Activated CD8-positive, alpha-beta memory T cell treated with anti-CD3 and anti-CD28 coated beads, Interleukin-2, amount 10 ng/mL, durations not matched to agents 7 days and 5 days (primary cell): ENCODE data around the gene FOXM1. TPM values are rescaled to one million over a fixed set of nuclear protein-coding genes. Genes with fewer than 3 reads are reported as not detected.

Experiments used
- ATAC-seq: fragments of 150-1000 bp; cut with Tn5 transposase; one replicate; pipeline ENCODE4 v1.10.0; 2021; ENCODE audit warnings: moderate library complexity
- CTCF ChIA-PET: fragments of 350-600 bp; sonication (Branson Sonifier 250); formaldehyde crosslinking; loops from one replicate; lab custom pipeline; 2021; ENCODE audit warnings: antibody characterized with exemption; lab: Charles Lee
- DNase-seq: peaks from one replicate; pipeline ENCODE4 v3.0.0-alpha.2; 2020
- H3K27ac Mint-ChIP-seq: one replicate; pipeline ENCODE4 v1.8.0; 2021; ENCODE audit warnings: mild to moderate bottlenecking, mixed read lengths
- H3K27me3 Mint-ChIP-seq: one replicate; pipeline ENCODE4 v1.8.0; 2021; ENCODE audit warnings: mixed read lengths
- H3K36me3 Mint-ChIP-seq: one replicate; pipeline ENCODE4 v1.8.0; 2021; ENCODE audit warnings: mild to moderate bottlenecking, mixed read lengths
- H3K4me1 Mint-ChIP-seq: one replicate; pipeline ENCODE4 v1.8.0; 2021; ENCODE audit warnings: mixed read lengths
- H3K4me3 Mint-ChIP-seq: one replicate; pipeline ENCODE4 v1.8.0; 2021; ENCODE audit warnings: mild to moderate bottlenecking, moderate library complexity, mixed read lengths
- H3K9me3 Mint-ChIP-seq: one replicate; pipeline ENCODE4 v1.8.0; 2022; ENCODE audit warnings: low read depth, mixed read lengths
- total RNA-seq, 2 experiments: library from RNA; stranded (reverse); gene quantifications; one replicate each; pipeline ENCODE4 v1.2.3, GENCODE V29; 2021

The FOXM1 gene
- total RNA-seq, 2 experiments from 2014 or later, result 130 to 155 TPM

DNA sequence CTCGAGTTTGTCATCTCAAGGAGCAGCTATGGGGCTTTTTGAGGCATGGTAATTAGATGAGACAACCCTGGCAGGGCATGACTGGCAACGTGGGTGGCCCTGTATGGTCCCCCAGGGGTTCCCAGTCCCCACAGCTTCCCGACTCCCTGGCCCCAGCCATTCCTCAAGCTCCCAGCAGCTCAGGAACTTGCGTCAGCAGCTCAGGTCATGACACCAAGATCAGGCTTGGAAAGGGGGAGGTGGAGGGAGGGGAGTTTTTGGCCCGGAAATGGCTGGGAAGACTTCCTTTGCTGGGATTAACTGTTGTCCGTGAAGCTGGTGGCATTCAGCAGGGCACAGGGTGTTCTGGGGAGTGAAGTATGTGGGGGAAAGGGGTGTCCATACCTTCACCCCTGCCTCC is 31.7 kb downstream of the FOXM1 start:
- CTCF ChIA-PET, result interaction anchor here (0.7 to 1.5 kb wide), 6 partner anchors 9 to 231 kb away, joined by 3 to 8 read pairs (median 4); no protein-coding TSS in a partner anchor
- no peak overlapping the region for H3K27ac Mint-ChIP-seq
- ATAC-seq (no peak), DNase-seq (no peak)
- no peaks in the 10 kb centered on the region for H3K4me1 Mint-ChIP-seq
- H3K36me3 Mint-ChIP-seq, result peaks cover 2% of the 10 kb centered on the region
- no peak overlapping the region for H3K4me3 Mint-ChIP-seq
- no peaks in the 10 kb centered on the region for H3K27me3 Mint-ChIP-seq
- no peaks in the 10 kb centered on the region for H3K9me3 Mint-ChIP-seq

- CTCF ChIA-PET, result interaction anchor here (0.5 to 1.3 kb wide), 4 partner anchors 9 to 325 kb away, joined by 3 to 4 read pairs (median 3); no protein-coding TSS in a partner anchor
- DNase-seq, result no peak
These were observed 32.2 kb downstream of the FOXM1 start for GRCh38 chr12:2844786-2845185.

GRCh38 chr12:2842948-2843347 is 34.0 kb downstream of the FOXM1 start:
- no peak overlapping the region for H3K27ac Mint-ChIP-seq
- CTCF ChIA-PET, result interaction anchor here (1.2 to 1.6 kb wide), 2 partner anchors 11 to 42 kb away, joined by 3 to 6 read pairs; no protein-coding TSS in a partner anchor
- ATAC-seq, result no peak
- no peak for DNase-seq
- H3K4me1 Mint-ChIP-seq, result no peaks in the 10 kb centered on the region
- H3K9me3 Mint-ChIP-seq, result no peaks in the 10 kb centered on the region
- no peak overlapping the region for H3K4me3 Mint-ChIP-seq
- H3K27me3 Mint-ChIP-seq, result no peaks in the 10 kb centered on the region
- peaks cover 2% of the 10 kb centered on the region for H3K36me3 Mint-ChIP-seq

More at GRCh38 chr12:2844786-2845185, 32.2 kb downstream of the FOXM1 start:
- Mint-ChIP-seq H3K36me3 (peaks cover 2% of the 10 kb centered on the region), H3K4me3 (no peak overlapping the region), H3K4me1 (no peaks in the 10 kb centered on the region), H3K9me3 (no peaks in the 10 kb centered on the region), H3K27ac (no peak overlapping the region), H3K27me3 (no peaks in the 10 kb centered on the region)
- ATAC-seq, result no peak

DNA sequence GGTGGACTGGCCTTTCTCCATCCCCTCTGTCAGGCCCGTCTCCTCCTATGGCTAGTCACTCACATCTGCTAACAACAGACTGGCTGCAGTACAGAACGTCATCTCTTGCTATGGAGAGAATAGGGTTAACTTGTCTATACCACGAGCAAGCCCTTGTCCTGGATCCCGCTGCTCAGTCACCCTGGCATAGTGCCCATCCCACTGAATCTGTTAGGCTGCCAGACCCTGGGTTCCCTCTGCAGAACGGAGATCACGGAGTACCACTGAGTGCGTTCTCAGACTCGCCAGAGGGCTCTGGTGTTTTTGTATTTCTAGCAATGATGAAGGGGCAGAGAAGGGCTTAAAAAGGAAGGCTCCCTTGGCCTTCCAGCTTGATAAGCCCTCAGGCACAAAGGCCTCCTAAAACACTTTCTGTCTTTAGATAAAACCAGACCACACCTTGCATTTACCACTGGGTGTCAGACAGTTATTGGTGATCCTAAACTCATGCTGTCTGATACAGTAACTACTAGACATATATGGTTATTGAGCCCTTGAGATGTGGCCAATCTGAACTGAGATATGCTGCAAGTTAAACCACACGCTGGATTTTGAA is 35.8 kb downstream of the FOXM1 start:
- Mint-ChIP-seq H3K4me1 (no peaks in the 10 kb centered on the region), H3K36me3 (no peaks in the 10 kb centered on the region), H3K27me3 (no peaks in the 10 kb centered on the region), H3K9me3 (no peaks in the 10 kb centered on the region), H3K27ac (no peak overlapping the region), H3K4me3 (no peak overlapping the region)
- CTCF ChIA-PET, result no interaction called here
- no peak for ATAC-seq
- DNase-seq, result no peak

DNA sequence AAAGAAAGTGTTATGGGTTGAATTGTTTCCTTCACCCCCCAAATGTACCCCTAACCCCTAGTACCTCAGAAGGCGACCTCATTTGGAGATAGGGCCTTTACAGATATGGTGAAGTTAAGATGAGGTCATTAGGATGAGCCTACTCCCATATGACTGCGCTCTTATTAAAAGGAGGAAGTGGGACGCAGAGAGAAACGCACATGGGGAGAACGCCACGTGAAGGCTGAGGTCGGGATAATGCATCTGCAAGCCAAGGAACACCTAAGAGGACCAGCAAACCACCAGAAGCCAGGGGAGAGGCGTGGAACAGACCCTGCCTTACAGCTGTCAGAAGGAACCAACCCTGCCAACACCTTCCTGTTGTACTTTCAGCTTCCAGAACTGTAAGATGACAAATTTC is 40.4 kb downstream of the FOXM1 start:
- Mint-ChIP-seq H3K27me3 (no peaks in the 10 kb centered on the region), H3K27ac (no peak overlapping the region), H3K4me1 (no peaks in the 10 kb centered on the region), H3K9me3 (no peaks in the 10 kb centered on the region), H3K4me3 (no peak overlapping the region), H3K36me3 (no peaks in the 10 kb centered on the region)
- ATAC-seq (no peak), DNase-seq (no peak)
- CTCF ChIA-PET, result no interaction called here

DNA sequence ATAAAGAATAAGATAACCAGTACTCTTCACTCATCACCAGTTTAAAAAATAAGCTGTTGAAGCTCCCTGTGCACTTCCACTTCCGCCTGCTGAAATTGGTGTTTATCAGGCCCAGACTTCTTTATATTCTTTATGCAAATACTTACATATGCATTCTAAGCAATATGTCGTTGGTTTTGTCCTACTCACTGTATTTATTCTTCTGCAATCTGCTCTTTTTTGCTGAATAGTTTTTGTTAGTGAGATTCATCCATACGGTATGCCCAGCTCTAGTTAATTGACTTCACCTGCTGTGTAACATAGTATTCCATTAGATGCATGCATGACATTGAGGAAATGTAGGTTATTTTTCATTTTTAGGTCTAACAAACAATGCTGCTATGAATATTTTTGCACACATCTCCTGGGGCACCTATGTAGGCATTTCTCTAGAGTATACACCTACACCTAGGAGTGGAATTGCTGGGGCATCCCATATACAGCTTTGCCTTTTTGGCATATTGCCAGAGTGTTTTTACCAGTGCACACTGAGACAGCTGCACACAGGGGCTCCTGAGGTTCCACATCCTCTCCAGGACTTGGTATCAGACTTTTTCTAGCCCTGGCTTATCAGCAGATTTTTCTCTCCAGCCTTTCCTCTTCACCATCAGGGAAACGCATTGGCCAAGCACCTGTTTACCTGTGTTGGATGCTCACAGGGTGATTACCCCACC is 41.1 kb downstream of the FOXM1 start:
- DNase-seq (no peak), ATAC-seq (no peak)
- Mint-ChIP-seq H3K4me3 (no peak overlapping the region), H3K36me3 (no peaks in the 10 kb centered on the region), H3K27me3 (no peaks in the 10 kb centered on the region), H3K27ac (no peak overlapping the region), H3K4me1 (no peaks in the 10 kb centered on the region), H3K9me3 (no peaks in the 10 kb centered on the region)
- CTCF ChIA-PET, result no interaction called here

GRCh38 chr12:2834581-2835491 is 42.1 kb downstream of the FOXM1 start, which contains the start of gene NRIP2:
Gene NRIP2, minus strand, starts transcription at chr12:2835035. Its CDS starts 52 bp downstream, at chr12:2834983.
- DNase-seq (no peak), ATAC-seq (no peak)
- CTCF ChIA-PET, result no interaction called here
- H3K27ac Mint-ChIP-seq, result no peak within 1 kb of the TSS
- no peaks in the 10 kb centered on the region for H3K27me3 Mint-ChIP-seq
- H3K9me3 Mint-ChIP-seq, result no peaks in the 10 kb centered on the region
- H3K36me3 Mint-ChIP-seq, result no peaks in the 10 kb centered on the region
- H3K4me1 Mint-ChIP-seq, result no peaks in the 10 kb centered on the region
- H3K4me3 Mint-ChIP-seq, result no peak within 1 kb of the TSS

- H3K27me3 Mint-ChIP-seq, result no peaks in the 10 kb centered on the region
- DNase-seq (no peak), ATAC-seq (no peak)
- H3K9me3 Mint-ChIP-seq, result no peaks in the 10 kb centered on the region
- CTCF ChIA-PET, result no interaction called here
- no peak overlapping the region for H3K27ac Mint-ChIP-seq
- no peak overlapping the region for H3K4me3 Mint-ChIP-seq
- no peaks in the 10 kb centered on the region for H3K4me1 Mint-ChIP-seq
- H3K36me3 Mint-ChIP-seq, result peaks cover 2% of the 10 kb centered on the region
These were observed 43.2 kb downstream of the FOXM1 start for GRCh38 chr12:2833810-2834209.

DNA sequence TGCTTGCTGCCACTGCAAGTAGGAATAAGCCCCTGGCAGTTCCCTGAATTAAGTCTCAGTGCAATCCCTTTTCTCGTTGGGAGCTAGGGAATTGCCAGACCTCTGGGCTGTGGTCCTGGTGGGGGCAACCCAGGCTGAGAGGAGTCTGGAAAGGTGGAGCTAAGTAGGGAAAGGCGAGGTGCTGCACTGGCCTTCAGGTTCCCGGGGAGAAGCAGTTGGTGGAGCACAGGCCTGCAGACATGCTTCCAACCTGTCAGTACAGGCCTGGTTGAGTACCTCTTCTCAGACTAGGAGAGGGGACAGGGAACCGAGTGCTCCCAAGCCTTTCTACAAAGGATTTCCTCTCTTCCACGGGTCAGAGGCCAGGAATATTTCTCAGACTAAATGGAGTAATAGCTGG is 43.6 kb downstream of the FOXM1 start:
- H3K36me3 Mint-ChIP-seq, result peaks cover 3% of the 10 kb centered on the region
- DNase-seq (no peak), ATAC-seq (no peak)
- no peak overlapping the region for H3K27ac Mint-ChIP-seq
- H3K9me3 Mint-ChIP-seq, result no peaks in the 10 kb centered on the region
- no peaks in the 10 kb centered on the region for H3K27me3 Mint-ChIP-seq
- H3K4me1 Mint-ChIP-seq, result no peaks in the 10 kb centered on the region
- no peak overlapping the region for H3K4me3 Mint-ChIP-seq
- CTCF ChIA-PET, result no interaction called here

DNA sequence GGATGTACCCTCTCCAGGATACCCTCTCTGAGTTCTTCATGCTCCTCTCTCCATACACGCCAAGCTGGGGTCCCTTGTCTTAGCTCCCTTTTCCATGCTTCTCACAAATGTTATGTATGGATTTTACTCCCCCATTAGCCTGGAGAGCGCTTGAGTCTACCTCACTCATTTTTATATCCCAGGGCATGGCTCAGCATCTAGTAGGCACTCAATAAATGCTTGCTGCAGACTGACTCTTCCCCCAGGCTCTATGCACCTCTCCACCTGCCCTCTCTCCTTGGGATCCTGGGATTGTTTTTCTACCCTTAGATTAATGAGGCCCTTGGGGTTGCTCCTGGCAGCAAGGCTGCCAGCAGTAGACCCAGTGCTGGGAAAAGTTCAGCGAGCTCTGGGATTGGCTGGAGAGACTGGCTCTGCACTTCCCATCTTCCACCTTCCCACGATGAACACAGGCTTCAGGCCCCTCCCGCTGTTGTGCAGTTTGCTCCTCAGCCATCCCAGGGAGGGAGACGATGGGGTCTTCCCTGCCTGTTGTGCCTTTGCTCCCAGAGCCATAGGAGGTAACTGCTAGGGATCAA is 44.3 kb downstream of the FOXM1 start:
- H3K27ac Mint-ChIP-seq, result no peak overlapping the region
- no peak for DNase-seq
- no peaks in the 10 kb centered on the region for H3K4me1 Mint-ChIP-seq
- ATAC-seq, result no peak
- CTCF ChIA-PET, result no interaction called here
- peaks cover 6% of the 10 kb centered on the region for H3K36me3 Mint-ChIP-seq
- H3K4me3 Mint-ChIP-seq, result no peak overlapping the region
- H3K9me3 Mint-ChIP-seq, result no peaks in the 10 kb centered on the region
- no peaks in the 10 kb centered on the region for H3K27me3 Mint-ChIP-seq

DNA sequence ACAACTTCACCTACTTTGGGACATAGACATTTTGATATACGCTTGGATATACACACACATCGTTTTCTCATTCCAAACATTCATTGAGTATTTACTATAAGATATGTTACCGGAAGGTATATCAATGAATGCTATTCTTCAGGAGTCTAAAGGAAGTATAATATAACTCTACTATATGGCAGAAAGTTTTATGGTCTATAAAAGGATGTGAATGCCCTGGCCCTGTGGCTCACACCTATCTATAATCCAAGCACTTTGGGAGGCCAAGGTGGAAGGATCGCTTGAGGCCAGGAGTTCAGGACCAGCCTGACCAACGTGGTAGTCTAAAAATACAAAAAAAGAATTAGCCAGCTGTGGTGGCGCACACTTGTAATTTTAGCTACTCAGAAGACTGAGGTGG is 47.7 kb downstream of the FOXM1 start:
- no peaks in the 10 kb centered on the region for H3K9me3 Mint-ChIP-seq
- H3K4me3 Mint-ChIP-seq, result no peak overlapping the region
- no peaks in the 10 kb centered on the region for H3K27me3 Mint-ChIP-seq
- no peaks in the 10 kb centered on the region for H3K4me1 Mint-ChIP-seq
- ATAC-seq, result no peak
- peaks cover 9% of the 10 kb centered on the region for H3K36me3 Mint-ChIP-seq
- DNase-seq, result no peak
- CTCF ChIA-PET, result no interaction called here
- H3K27ac Mint-ChIP-seq, result no peak overlapping the region

- Mint-ChIP-seq H3K4me3 (no peak overlapping the region), H3K4me1 (no peaks in the 10 kb centered on the region), H3K9me3 (no peaks in the 10 kb centered on the region), H3K27me3 (no peaks in the 10 kb centered on the region), H3K27ac (no peak overlapping the region), H3K36me3 (peaks cover 11% of the 10 kb centered on the region)
- DNase-seq (no peak), ATAC-seq (no peak)
- CTCF ChIA-PET, result no interaction called here
These were observed 50.1 kb downstream of the FOXM1 start for GRCh38 chr12:2826721-2827515.
